ENCODE data around the gene GNAL. TPM values are rescaled to one million over a fixed set of nuclear protein-coding genes. Genes with fewer than 3 reads are reported as not detected.

Gene GNAL
- total and polyA plus RNA-seq, 4 donors: 0.15 to 0.92 (median 0.72) TPM

GRCh38 chr18:11880586-11881304, 191.7 kb downstream of the GNAL start:
- Histone ChIP-seq H3K36me3 (ENCODE audit: control insufficient read depth in 4 of 4, insufficient read depth in 3 of 4, low read depth in 1 of 4, low read length in 3 of 4) (peaks cover 2 to 6% (median 3%) of the 10 kb centered on the region in 4 donors), H3K27ac (ENCODE audit: low read depth in 1 of 2, low read length in 2 of 2) (no peak overlapping the region), H3K4me1 (ENCODE audit: control insufficient read depth in 4 of 4, insufficient read depth in 4 of 4, low read length in 3 of 4) (peaks cover 2 to 11% (median 6%) of the 10 kb centered on the region in 4 donors), H3K4me3 (ENCODE audit: low read depth in 1 of 3, low read length in 3 of 3) (no peak overlapping the region), H3K27me3 (ENCODE audit: control insufficient read depth in 4 of 4, insufficient read depth in 4 of 4, low read length in 3 of 4) (no peaks in the 10 kb centered on the region), H3K9me3 (ENCODE audit: control insufficient read depth in 4 of 4, low read length in 3 of 4) (no peaks in the 10 kb centered on the region), H3K9ac (ENCODE audit: low read depth in 1 of 2, low read length in 2 of 2) (no peak overlapping the region)
- WGBS: 93% methylated on average over 30 of the region's 30 CpGs
- DNase-seq (ENCODE audit: low spot score): no peak
- no peak for TF ChIP-seq YY1 (IDR thresholded peaks at IDR 0.05)
- no peak for TF ChIP-seq EGR1 (IDR thresholded peaks at IDR 0.05; ENCODE audit: low read depth in 2 of 2)
- TF ChIP-seq RAD21 (IDR thresholded peaks at IDR 0.05): no peak
- TF ChIP-seq ATF3 (IDR thresholded peaks at IDR 0.05): no peak
- no peak for TF ChIP-seq HNF4A (conservative IDR thresholded peaks at IDR 0.05)
- no peak for TF ChIP-seq FOXA1 (IDR thresholded peaks at IDR 0.05)
- TF ChIP-seq CTCF (IDR thresholded peaks at IDR 0.05; ENCODE audit: low read depth, low read length, missing input control): no peak
- TF ChIP-seq JUND (IDR thresholded peaks at IDR 0.05): no peak
- TF ChIP-seq REST (IDR thresholded peaks at IDR 0.05): no peak
- no peak for TF ChIP-seq TAF1 (conservative IDR thresholded peaks at IDR 0.05)
- TF ChIP-seq ZBTB33 (IDR thresholded peaks at IDR 0.05): no peak
- TF ChIP-seq RXRA (IDR thresholded peaks at IDR 0.05): no peak
- no peak for TF ChIP-seq MAX (IDR thresholded peaks at IDR 0.05)
- TF ChIP-seq FOXA2 (IDR thresholded peaks at IDR 0.05): no peak
- TF ChIP-seq NR2F2 (IDR thresholded peaks at IDR 0.05): no peak

GRCh38 chr18:11882636-11883035, 193.6 kb downstream of the GNAL start:
- Histone ChIP-seq H3K4me3 (ENCODE audit: low read depth in 1 of 3, low read length in 3 of 3) (no peak overlapping the region), H3K27ac (ENCODE audit: low read depth in 1 of 2, low read length in 2 of 2) (no peak overlapping the region), H3K9ac (ENCODE audit: low read depth in 1 of 2, low read length in 2 of 2) (no peak overlapping the region), H3K27me3 (ENCODE audit: control insufficient read depth in 4 of 4, insufficient read depth in 4 of 4, low read length in 3 of 4) (no peaks in the 10 kb centered on the region), H3K4me1 (ENCODE audit: control insufficient read depth in 4 of 4, insufficient read depth in 4 of 4, low read length in 3 of 4) (peaks cover 2 to 11% (median 6%) of the 10 kb centered on the region in 4 donors), H3K9me3 (ENCODE audit: control insufficient read depth in 4 of 4, low read length in 3 of 4) (no peaks in the 10 kb centered on the region), H3K36me3 (ENCODE audit: control insufficient read depth in 4 of 4, insufficient read depth in 3 of 4, low read depth in 1 of 4, low read length in 3 of 4) (peaks cover 4 to 16% (median 15%) of the 10 kb centered on the region in 4 donors)
- no peak for DNase-seq (ENCODE audit: low spot score)
- 61% methylated on average over 4 of the region's 4 CpGs for WGBS
- TF ChIP-seq RXRA (IDR thresholded peaks at IDR 0.05) (no peak), ATF3 (IDR thresholded peaks at IDR 0.05) (no peak), TAF1 (conservative IDR thresholded peaks at IDR 0.05) (no peak), RAD21 (IDR thresholded peaks at IDR 0.05) (no peak), FOXA2 (IDR thresholded peaks at IDR 0.05) (no peak), HNF4G (IDR thresholded peaks at IDR 0.05) (no peak), CTCF (IDR thresholded peaks at IDR 0.05; ENCODE audit: low read depth, low read length, missing input control) (no peak), REST (IDR thresholded peaks at IDR 0.05) (no peak), NR2F2 (IDR thresholded peaks at IDR 0.05) (no peak)

All from liver (tissue), 9 donors.